Measurements from ENCODE around the gene KCNJ5.

GRCh38 chr11:128927108-128927461 is 35.9 kb downstream of the KCNJ5 start:
- no peak for TF ChIP-seq ZNF274 (IDR thresholded peaks at IDR 0.05; ENCODE audit: low read depth, low read length)
- no peak for TF ChIP-seq SUZ12 (IDR thresholded peaks at IDR 0.05; ENCODE audit: extremely low read depth, insufficient read depth, insufficient read length)

Measured in NT2/D1 (cell line).